ENCODE measurements around the gene IFT27.

IFT27 gene

DNA sequence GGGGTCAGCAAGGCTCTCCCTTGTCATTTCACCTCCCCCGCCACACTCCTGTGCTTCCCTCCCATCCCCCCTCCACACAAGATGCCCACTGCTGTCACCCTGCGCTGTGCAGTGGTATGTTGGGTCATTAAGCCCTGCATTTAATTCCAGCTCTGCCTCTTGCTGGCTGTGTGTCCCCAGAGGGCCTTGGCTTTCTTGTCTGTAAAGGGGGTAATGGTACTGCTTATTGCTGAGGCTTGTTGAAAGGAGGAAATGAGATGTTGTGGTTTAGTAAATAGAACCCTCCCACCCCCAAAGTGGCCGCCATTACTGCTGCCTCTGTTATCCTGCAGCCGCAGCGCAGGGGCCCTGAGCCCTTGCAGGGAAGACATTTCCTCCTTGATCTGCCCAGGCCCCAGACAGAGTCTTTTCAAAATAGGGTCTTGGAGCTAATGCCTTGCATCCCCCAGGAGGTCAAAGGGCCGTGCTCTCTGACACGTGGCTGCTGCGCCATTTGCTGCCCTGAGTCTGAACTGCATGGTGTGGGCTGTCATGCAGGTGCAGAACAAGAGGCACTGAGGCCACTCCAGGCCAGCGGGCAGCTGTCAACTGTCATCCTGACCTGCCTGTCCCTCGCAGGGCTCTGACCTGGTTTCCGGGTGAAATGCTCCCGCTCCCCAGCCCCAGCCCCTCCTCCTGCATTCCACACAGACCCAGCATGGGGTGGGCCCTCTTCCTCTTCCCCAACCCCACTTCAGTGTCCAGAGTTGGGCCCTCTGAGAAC is 22.2 kb upstream of the IFT27 start:
- no peak for TF ChIP-seq SPI1 (IDR thresholded peaks at IDR 0.05; ENCODE audit: borderline replicate concordance, low read depth)
- TF ChIP-seq, protein P1, sequence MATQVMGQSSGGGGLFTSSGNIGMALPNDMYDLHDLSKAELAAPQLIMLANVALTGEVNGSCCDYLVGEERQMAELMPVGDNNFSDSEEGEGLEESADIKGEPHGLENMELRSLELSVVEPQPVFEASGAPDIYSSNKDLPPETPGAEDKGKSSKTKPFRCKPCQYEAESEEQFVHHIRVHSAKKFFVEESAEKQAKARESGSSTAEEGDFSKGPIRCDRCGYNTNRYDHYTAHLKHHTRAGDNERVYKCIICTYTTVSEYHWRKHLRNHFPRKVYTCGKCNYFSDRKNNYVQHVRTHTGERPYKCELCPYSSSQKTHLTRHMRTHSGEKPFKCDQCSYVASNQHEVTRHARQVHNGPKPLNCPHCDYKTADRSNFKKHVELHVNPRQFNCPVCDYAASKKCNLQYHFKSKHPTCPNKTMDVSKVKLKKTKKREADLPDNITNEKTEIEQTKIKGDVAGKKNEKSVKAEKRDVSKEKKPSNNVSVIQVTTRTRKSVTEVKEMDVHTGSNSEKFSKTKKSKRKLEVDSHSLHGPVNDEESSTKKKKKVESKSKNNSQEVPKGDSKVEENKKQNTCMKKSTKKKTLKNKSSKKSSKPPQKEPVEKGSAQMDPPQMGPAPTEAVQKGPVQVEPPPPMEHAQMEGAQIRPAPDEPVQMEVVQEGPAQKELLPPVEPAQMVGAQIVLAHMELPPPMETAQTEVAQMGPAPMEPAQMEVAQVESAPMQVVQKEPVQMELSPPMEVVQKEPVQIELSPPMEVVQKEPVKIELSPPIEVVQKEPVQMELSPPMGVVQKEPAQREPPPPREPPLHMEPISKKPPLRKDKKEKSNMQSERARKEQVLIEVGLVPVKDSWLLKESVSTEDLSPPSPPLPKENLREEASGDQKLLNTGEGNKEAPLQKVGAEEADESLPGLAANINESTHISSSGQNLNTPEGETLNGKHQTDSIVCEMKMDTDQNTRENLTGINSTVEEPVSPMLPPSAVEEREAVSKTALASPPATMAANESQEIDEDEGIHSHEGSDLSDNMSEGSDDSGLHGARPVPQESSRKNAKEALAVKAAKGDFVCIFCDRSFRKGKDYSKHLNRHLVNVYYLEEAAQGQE (IDR thresholded peaks at IDR 0.05; ENCODE audit: insufficient replicate concordance, low read depth): no peak
- DNase-seq (ENCODE audit: low read depth in 1 of 2, low spot score in 1 of 2): no peak
- Histone ChIP-seq H3K4me3 (replicated peaks; ENCODE audit: insufficient read depth, low read length) (no peak overlapping the region), H3K27ac (replicated peaks) (no peak overlapping the region), H3K27me3 (ENCODE audit: insufficient read depth, poor library complexity, severe bottlenecking) (peaks cover 13% of the 10 kb centered on the region)

DNA sequence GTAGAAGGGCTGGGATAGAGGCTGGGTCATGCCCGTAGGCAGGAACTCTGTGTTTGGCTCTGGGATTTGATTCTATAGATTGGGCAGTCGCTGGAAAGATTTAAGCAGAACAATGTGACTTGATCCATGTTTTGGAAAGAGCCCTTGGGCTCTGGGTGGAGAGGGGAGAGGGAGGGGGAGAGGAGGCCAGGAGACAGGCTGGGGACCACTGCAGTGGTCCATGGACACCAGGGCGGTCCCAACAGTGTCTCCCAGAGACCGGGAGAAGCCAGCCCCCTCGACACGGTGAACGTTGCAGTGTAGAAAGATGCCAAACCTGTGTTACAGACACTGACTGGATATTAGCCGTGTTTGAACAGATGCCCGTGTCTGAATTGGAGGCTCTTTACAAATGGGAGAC is 21.5 kb upstream of the IFT27 start:
- DNase-seq (ENCODE audit: low read depth in 1 of 2, low spot score in 1 of 2): no peak
- Histone ChIP-seq H3K27me3 (ENCODE audit: insufficient read depth, poor library complexity, severe bottlenecking) (peaks cover 13% of the 10 kb centered on the region), H3K4me3 (replicated peaks; ENCODE audit: insufficient read depth, low read length) (no peak overlapping the region), H3K27ac (replicated peaks) (no peak overlapping the region)
- TF ChIP-seq, protein P2, sequence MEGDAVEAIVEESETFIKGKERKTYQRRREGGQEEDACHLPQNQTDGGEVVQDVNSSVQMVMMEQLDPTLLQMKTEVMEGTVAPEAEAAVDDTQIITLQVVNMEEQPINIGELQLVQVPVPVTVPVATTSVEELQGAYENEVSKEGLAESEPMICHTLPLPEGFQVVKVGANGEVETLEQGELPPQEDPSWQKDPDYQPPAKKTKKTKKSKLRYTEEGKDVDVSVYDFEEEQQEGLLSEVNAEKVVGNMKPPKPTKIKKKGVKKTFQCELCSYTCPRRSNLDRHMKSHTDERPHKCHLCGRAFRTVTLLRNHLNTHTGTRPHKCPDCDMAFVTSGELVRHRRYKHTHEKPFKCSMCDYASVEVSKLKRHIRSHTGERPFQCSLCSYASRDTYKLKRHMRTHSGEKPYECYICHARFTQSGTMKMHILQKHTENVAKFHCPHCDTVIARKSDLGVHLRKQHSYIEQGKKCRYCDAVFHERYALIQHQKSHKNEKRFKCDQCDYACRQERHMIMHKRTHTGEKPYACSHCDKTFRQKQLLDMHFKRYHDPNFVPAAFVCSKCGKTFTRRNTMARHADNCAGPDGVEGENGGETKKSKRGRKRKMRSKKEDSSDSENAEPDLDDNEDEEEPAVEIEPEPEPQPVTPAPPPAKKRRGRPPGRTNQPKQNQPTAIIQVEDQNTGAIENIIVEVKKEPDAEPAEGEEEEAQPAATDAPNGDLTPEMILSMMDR (IDR thresholded peaks at IDR 0.05; ENCODE audit: insufficient read depth, low read length): no peak
- TF ChIP-seq SPI1 (IDR thresholded peaks at IDR 0.05; ENCODE audit: borderline replicate concordance, low read depth): no peak
- TF ChIP-seq GABPA (IDR thresholded peaks at IDR 0.05; ENCODE audit: low read depth): no peak
- no peak for TF ChIP-seq POLR2AphosphoS5 (IDR thresholded peaks at IDR 0.05; ENCODE audit: low read depth)
- TF ChIP-seq, protein P1 (IDR thresholded peaks at IDR 0.05; ENCODE audit: insufficient replicate concordance, low read depth): no peak

DNA sequence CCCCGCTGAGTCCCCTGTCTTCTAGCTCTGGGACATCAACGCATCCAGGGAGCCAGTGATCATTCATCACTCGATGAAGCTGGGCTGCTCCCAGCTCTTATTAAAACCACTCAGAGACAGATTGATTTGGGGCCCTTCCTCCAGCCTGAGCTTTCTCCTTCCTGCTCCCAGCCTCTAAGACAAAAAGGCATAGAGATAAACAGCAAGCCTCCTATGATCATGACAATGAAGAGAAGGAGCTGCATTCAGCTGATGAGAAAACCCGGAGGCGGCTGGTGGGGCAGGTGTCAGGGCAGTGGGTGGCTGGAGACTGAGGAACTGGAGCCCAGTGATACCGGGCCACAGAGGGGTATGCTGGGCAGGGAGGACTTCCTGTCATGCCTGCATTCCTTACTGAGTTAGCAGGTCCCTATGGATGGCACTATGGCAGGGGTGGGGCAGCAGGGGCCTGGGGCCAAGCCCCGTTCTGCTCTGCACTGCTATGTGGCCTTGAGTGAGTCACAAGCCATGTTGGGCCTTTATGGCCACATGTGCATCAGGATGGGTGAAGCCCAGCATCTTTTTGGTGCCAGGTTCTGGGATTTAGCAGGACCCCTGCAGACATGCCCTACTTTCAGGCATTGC is 20.7 kb upstream of the IFT27 start:
- Histone ChIP-seq H3K27me3 (ENCODE audit: insufficient read depth, poor library complexity, severe bottlenecking) (peaks cover 16% of the 10 kb centered on the region), H3K4me3 (replicated peaks; ENCODE audit: insufficient read depth, low read length) (no peak overlapping the region), H3K27ac (replicated peaks) (no peak overlapping the region)
- DNase-seq (ENCODE audit: low read depth in 1 of 2, low spot score in 1 of 2): no peak
- TF ChIP-seq, protein P1 (IDR thresholded peaks at IDR 0.05; ENCODE audit: insufficient replicate concordance, low read depth): no peak
- TF ChIP-seq, protein P2 (IDR thresholded peaks at IDR 0.05; ENCODE audit: insufficient read depth, low read length): no peak
- TF ChIP-seq GABPA (IDR thresholded peaks at IDR 0.05; ENCODE audit: low read depth): no peak
- no peak for TF ChIP-seq SPI1 (IDR thresholded peaks at IDR 0.05; ENCODE audit: borderline replicate concordance, low read depth)
- no peak for TF ChIP-seq POLR2AphosphoS5 (IDR thresholded peaks at IDR 0.05; ENCODE audit: low read depth)

Measured in HL-60 (cell line).